Neutrophil (primary cell): Measurements from ENCODE around the gene RPL12.

Experiments
- H3K27ac ChIP-seq: fragments of 200-600 bp; sonication (generic); 2 replicates; pipeline ENCODE4 v1.5.1; 2016; ENCODE audit warnings: mild to moderate bottlenecking, moderate library complexity
- H3K27me3 ChIP-seq: fragments of 200-600 bp; sonication (generic); 2 replicates; pipeline ENCODE4 v1.6.0; 2016; ENCODE audit warnings: mild to moderate bottlenecking
- H3K36me3 ChIP-seq: fragments of 200-600 bp; sonication (generic); 2 replicates; pipeline ENCODE4 v1.5.1; 2017
- H3K4me1 ChIP-seq, 2 experiments: fragments of 200-600 bp in 1 of 2; sonication (generic) in 1 of 2; 1 replicate in 1 of 2; 2 replicates in 1 of 2; pipeline versions ENCODE4 v1.5.1 to v1.6.1; 2013 to 2016; ENCODE audit warnings: low read depth in 1 of 2, low read length in 1 of 2, mild to moderate bottlenecking in 1 of 2, moderate library complexity in 1 of 2; ENCODE audit not compliant: control insufficient read depth in 1 of 2, insufficient read depth in 1 of 2
- H3K4me3 ChIP-seq, 2 experiments: fragments of 200-600 bp in 1 of 2; sonication (generic) in 1 of 2; 1 replicate in 1 of 2; 2 replicates in 1 of 2; pipeline ENCODE4 v1.5.1; 2013 to 2016; ENCODE audit warnings: low read depth in 1 of 2, low read length in 1 of 2, mild to moderate bottlenecking in 1 of 2, moderate library complexity in 1 of 2
- H3K9me3 ChIP-seq: fragments of 200-600 bp; sonication (generic); 2 replicates; pipeline ENCODE4 v1.5.1; 2016
- CTCF ChIP-seq: fragments of 200-600 bp; sonication (generic); IDR thresholded peaks from 2 replicates; pipeline ENCODE4 v1.5.1; 2016; ENCODE audit warnings: antibody characterized with exemption

RPL12 gene

GRCh38 chr9:127496974-127497373 lies 45.8 kb upstream of the RPL12 start:
- TF ChIP-seq CTCF = no peak
- H3K4me1 ChIP-seq = no peaks in the 10 kb centered on the region
- no peaks in the 10 kb centered on the region for H3K27me3 ChIP-seq
- H3K36me3 ChIP-seq = peaks cover 86% of the 10 kb centered on the region
- no peak overlapping the region for H3K27ac ChIP-seq
- no peaks in the 10 kb centered on the region for H3K9me3 ChIP-seq
- H3K4me3 ChIP-seq = no peak overlapping the region

GRCh38 chr9:127495884-127496555 lies 44.8 kb upstream of the RPL12 start:
- TF ChIP-seq CTCF = no peak
- H3K27ac ChIP-seq = no peak overlapping the region
- no peaks in the 10 kb centered on the region for H3K27me3 ChIP-seq
- no peak overlapping the region for H3K4me3 ChIP-seq
- H3K4me1 ChIP-seq = no peaks in the 10 kb centered on the region
- no peaks in the 10 kb centered on the region for H3K9me3 ChIP-seq
- H3K36me3 ChIP-seq = peaks cover 86% of the 10 kb centered on the region

- H3K4me3 ChIP-seq = no peak overlapping the region
- TF ChIP-seq CTCF = no peak
- H3K27me3 ChIP-seq = no peaks in the 10 kb centered on the region
- H3K9me3 ChIP-seq = no peaks in the 10 kb centered on the region
- H3K4me1 ChIP-seq = no peaks in the 10 kb centered on the region
- peaks cover 95% of the 10 kb centered on the region for H3K36me3 ChIP-seq
- no peak overlapping the region for H3K27ac ChIP-seq
These were observed 43.1 kb upstream of the RPL12 start for GRCh38 chr9:127494304-127494702.

- Histone ChIP-seq H3K4me1 (no peaks in the 10 kb centered on the region), H3K36me3 (peaks cover 100% of the 10 kb centered on the region), H3K4me3 (no peak overlapping the region), H3K9me3 (no peaks in the 10 kb centered on the region), H3K27me3 (no peaks in the 10 kb centered on the region), H3K27ac (no peak overlapping the region)
- no peak for TF ChIP-seq CTCF
These were observed 42.5 kb upstream of the RPL12 start for GRCh38 chr9:127493592-127494303.

- Histone ChIP-seq H3K27ac (no peak overlapping the region), H3K4me1 (no peaks in the 10 kb centered on the region), H3K36me3 (peaks cover 100% of the 10 kb centered on the region), H3K9me3 (no peaks in the 10 kb centered on the region), H3K4me3 (no peak overlapping the region), H3K27me3 (no peaks in the 10 kb centered on the region)
- no peak for TF ChIP-seq CTCF
These were observed 41.4 kb upstream of the RPL12 start for GRCh38 chr9:127492616-127493015.
